Measurements from ENCODE around the gene SLC12A8.

DNA sequence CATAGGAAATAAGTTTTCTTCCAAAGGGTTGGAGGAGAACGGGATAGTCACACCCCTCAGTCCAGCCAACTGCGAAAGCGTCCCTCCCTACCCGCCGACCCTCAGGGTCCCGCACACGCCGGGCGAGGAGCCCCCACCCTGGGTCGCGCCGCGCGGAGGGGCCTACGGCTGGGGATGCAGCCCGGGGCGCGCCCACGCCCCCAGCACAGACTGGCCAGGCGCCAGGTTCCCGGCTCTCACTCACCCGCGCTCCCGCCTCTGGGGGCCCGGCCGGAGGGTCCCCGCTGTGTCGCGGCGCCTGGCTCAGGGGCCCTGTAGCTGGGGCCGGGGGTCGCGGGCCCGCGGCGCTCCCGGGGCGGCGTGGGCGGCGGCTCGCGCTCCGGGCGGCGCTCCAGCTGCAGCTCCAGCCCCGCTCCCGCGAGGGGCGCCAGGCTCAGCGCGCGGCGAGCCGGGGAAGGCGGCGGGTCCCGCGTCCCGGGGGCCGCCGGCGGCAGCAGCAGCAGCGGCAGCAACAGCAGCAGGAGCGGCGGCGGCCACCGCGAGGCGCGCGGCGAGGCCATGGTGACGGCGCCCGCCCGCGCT lies 157.1 kb downstream of the SLC12A8 start:
- no peak for TF ChIP-seq GATA2 (IDR thresholded peaks at IDR 0.05; ENCODE audit: low read depth, low read length)
- no peak for TF ChIP-seq GATA3 (IDR thresholded peaks at IDR 0.05; ENCODE audit: low read depth, low read length)
